NB4 (cell line): Measurements from ENCODE around the gene HDAC8.

Source experiments
- CTCF ChIP-seq: IDR thresholded peaks from one replicate; pipeline ENCODE4 v1.5.1; 2012; ENCODE audit warnings: low read depth, low read length
- MYC ChIP-seq: IDR thresholded peaks from 2 replicates; pipeline ENCODE4 v1.6.1; 2011; ENCODE audit warnings: low read depth, low read length

DNA sequence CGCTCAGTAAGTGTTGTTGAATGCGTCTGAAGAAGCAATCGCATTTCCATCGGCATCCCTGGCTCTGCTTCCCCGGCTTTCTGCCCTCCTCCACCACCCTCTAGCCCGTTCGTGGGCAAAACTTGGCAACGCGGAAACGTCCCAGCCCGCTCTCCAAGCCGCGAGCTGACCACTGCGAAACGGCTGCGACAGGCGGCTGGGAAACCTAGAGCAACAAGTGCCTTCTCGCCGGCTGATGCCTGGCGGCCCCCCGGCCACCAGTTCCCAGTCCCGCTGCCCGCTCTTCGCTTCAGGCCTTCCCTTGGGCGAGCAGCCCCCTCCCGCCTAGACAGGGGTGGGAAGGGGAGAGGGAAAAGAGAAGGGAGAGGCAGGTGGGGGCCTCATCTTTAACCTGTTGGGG is 267.8 kb downstream of the HDAC8 start:
- TF ChIP-seq MYC, result no peak
- TF ChIP-seq CTCF, result no peak
